Measurements from ENCODE around the gene MAL. TPM values are rescaled to one million over a fixed set of nuclear protein-coding genes. Genes with fewer than 3 reads are reported as not detected.

The MAL gene
- total and polyA plus RNA-seq, 2 of the 13 experiments (the other 11 are each of a cell fraction or from before 2014, with no cell fraction given) = not detected

- TF ChIP-seq TFDP2 (CRISPR knock-in tag; IDR thresholded peaks at IDR 0.05) (no peak), IRF1 (CRISPR knock-in tag; IDR thresholded peaks at IDR 0.05; ENCODE audit: low read depth) (no peak), ESRRA (CRISPR knock-in tag; IDR thresholded peaks at IDR 0.05; ENCODE audit: low read depth) (no peak), ZNF576 (CRISPR knock-in tag; IDR thresholded peaks at IDR 0.05) (no peak), PCBP1 (IDR thresholded peaks at IDR 0.05; ENCODE audit: borderline replicate concordance, low read depth, low read length) (peak; percentile 32; the same call in 1 of the 2 replicates), ZFYVE20 (CRISPR knock-in tag; IDR thresholded peaks at IDR 0.05; ENCODE audit: borderline replicate concordance, low read depth) (no peak), HOXA3 (CRISPR knock-in tag; IDR thresholded peaks at IDR 0.05) (no peak), ZNF704 (CRISPR knock-in tag; IDR thresholded peaks at IDR 0.05; ENCODE audit: borderline replicate concordance) (no peak), TBX2 (CRISPR knock-in tag; IDR thresholded peaks at IDR 0.05; ENCODE audit: borderline replicate concordance) (0 out of 2 replicates have a peak, but pooled peaks have one; percentile 32), CBX5 (CRISPR knock-in tag; IDR thresholded peaks at IDR 0.05; ENCODE audit: borderline replicate concordance) (no peak)
These were observed 34.3 kb downstream of the MAL start (continued) for GRCh38 chr2:95059656-95060370.

All from HepG2 (cell line).